Heart right ventricle (tissue), 16 donors: ENCODE results near the gene MED29. TPM values are rescaled to one million over a fixed set of nuclear protein-coding genes. Genes with fewer than 3 reads are reported as not detected.

Experiments used
- ATAC-seq, 8 donors: fragments of 200-7000 bp; cut with Tn5 transposase; one replicate each; pipeline ENCODE4 v1.9.1; 2020; ENCODE audit warnings: mild to moderate bottlenecking in 8 of 8, moderate library complexity in 8 of 8, moderate number of reproducible peaks in 1 of 8
- DNase-seq, 2 donors: peaks; one replicate each; pipeline ENCODE4 v3.0.0-alpha.2; 2020
- H3K27ac ChIP-seq, 10 donors: fragments of 200-600 bp; sonication (generic) in 2 of 10; one replicate each; pipeline versions ENCODE4 v1.5.0 to v1.8.0; 2020 to 2022; ENCODE audit warnings: mild to moderate bottlenecking in 3 of 10
- H3K27me3 ChIP-seq, 7 donors: fragments of 200-600 bp; one replicate each; pipeline ENCODE4 v1.8.0; 2021 to 2022; ENCODE audit warnings: mild to moderate bottlenecking in 2 of 7
- H3K36me3 ChIP-seq, 9 donors: fragments of 200-600 bp; sonication (generic) in 1 of 9; one replicate each; pipeline versions ENCODE4 v1.5.0 to v1.8.0; 2020 to 2022; ENCODE audit warnings: mild to moderate bottlenecking in 2 of 9
- H3K4me1 ChIP-seq, 9 donors: fragments of 200-600 bp; sonication (generic) in 1 of 9; one replicate each; pipeline versions ENCODE4 v1.5.0 to v1.8.0; 2020 to 2022; ENCODE audit warnings: mild to moderate bottlenecking in 4 of 9
- H3K4me3 ChIP-seq, 10 donors: fragments of 200-600 bp; sonication (generic) in 2 of 10; one replicate each; pipeline versions ENCODE4 v1.5.0 to v1.8.0; 2020 to 2022; ENCODE audit warnings: mild to moderate bottlenecking in 7 of 10, moderate library complexity in 2 of 10
- H3K9me3 ChIP-seq, 11 donors: fragments of 200-600 bp in 10 of 11; sonication (generic) in 2 of 11; one replicate each; pipeline versions ENCODE4 v1.5.0 to v1.8.0; 2013 to 2022; ENCODE audit warnings: mild to moderate bottlenecking in 2 of 11, control low read depth in 1 of 11, moderate library complexity in 1 of 11
- CTCF ChIP-seq, 9 donors: fragments of 200-600 bp; sonication (generic) in 2 of 9; IDR thresholded peaks; one replicate each; pipeline versions ENCODE4 v1.5.0 to v1.8.0; 2021 to 2022; ENCODE audit warnings: antibody characterized with exemption in 9 of 9, mild to moderate bottlenecking in 5 of 9, moderate library complexity in 1 of 9
- WGBS, 2 donors: extraction: QIAGEN DNeasy Blood & Tissue Kit; methylation state at CpG; one replicate each; pipeline ENCODE4 v1.1.7; 2013; ENCODE audit warnings: inconsistent platforms in 1 of 2; 5-methylcytosine and 5-hydroxymethylcytosine counted together
- intact Hi-C, 10 donors: fragments of 100-400 bp; cut with DNase I; formaldehyde crosslinking; loops; one replicate each; pipeline versions ENCODE4 v1.11.1 to v1.14.2; 2022
- microRNA-seq, 2 donors: library from miRNA; unstranded; fragments of <30 nt; microRNA quantifications; one replicate each; pipeline ENCODE4 v1.2.0, GENCODE V29; 2021
- polyA plus RNA-seq, 2 donors: library from polyadenylated mRNA; stranded (reverse); fragments of 200-250 nt; gene quantifications; one replicate each; pipeline ENCODE4 v1.2.3, GENCODE V29; 2013
- total RNA-seq, 10 donors: library from RNA; stranded (reverse); fragmentation: NEBNext Ultra II Directional in 3 of 10; extraction: Animal tissue kit (Norgen Biotek cat#: 25700) in 3 of 10; gene quantifications; one replicate each; pipeline versions ENCODE4 v1.2.1 to v1.2.4, GENCODE V29; 2021 to 2023
- donor health status: Arrhythmogenic right ventricular cardiomyopathy.
- donor health status: ischemic (EF 13 %, LVEDD 7.1; RV severe dilation, severe dysfunction).
- donor health status: healthy with polysubstance abuse.
- donor health status: DM: no; HTN: yes; CAD: no.
- donor health status: DM: no; HTN: no; CAD: no.
- donor health status: ischemic (EF 25% LVEDD 6.9; RV normal size, moderate dysfunction).
- donor health status: ischemic (EF 25% LVEDD 5.7; RV mildly dilated, moderate dysfunction).
- donor health status: healthy.
- donor health status: DM: yes; HTN: yes; CAD: no.
- donor health status: Ischemic cardiomyopathy.
- donor health status: ischemic (EF 35%, LVEDD 5.7; RV mildly dilated, moderate dysfunction).
- donor health status: nonischemic (EF 11% LVEDD 7.7; RV severe dilation, severe dysfunction).
- donor health status: DM: yes; HTN: yes; CAD: no.
- donor health status: PGD.
- donor health status: ischemic (EF 29% LVEDD 5.4; RV normal size, mild dysfunction).
- donor health status: nonischemic (EF 23%, LVEDD 6.1; RV moderate dilation, normal function).

MED29 gene
- total and polyA plus RNA-seq, 12 donors: 16.2 to 32.3 (median 27.1) TPM

- H3K27me3 ChIP-seq: no peaks in the 10 kb centered on the region
- no peak for DNase-seq
- WGBS, 2 donors: 63 to 67% methylated on average over 8 of the region's 8 CpGs
- H3K4me3 ChIP-seq: no peak overlapping the region
- H3K9me3 ChIP-seq: no peaks in the 10 kb centered on the region
- TF ChIP-seq CTCF (IDR thresholded peaks at IDR 0.05): no peak
- peaks cover 0 to 66% (median 14%) of the 10 kb centered on the region in 9 donors for H3K36me3 ChIP-seq
- intact Hi-C loops: loop anchor here in 3 of 10 donors (5.0 to 10.0 kb wide), 3 partner anchors 33 to 107 kb away; partner anchors contain the start of genes EID2B (in 2 of the 3), SAMD4B (in 1 of the 3) and TIMM50 (in 1 of the 3)
- no peak overlapping the region for H3K27ac ChIP-seq
- H3K4me1 ChIP-seq: peaks cover 6 to 62% (median 35%) of the 10 kb centered on the region in 9 donors
- no peak for ATAC-seq
These were observed 58.1 kb downstream of the MED29 start for GRCh38 chr19:39449116-39449797.

Small RNAs within 50 kb of the gene (microRNA-seq; reads per million reads assigned to microRNA genes)
- gene MIR4530: 0 reads per million in 2 donors

Other genes starting within 250 kb of the MED29 start
- gene NCCRP1, start 194.4 kb upstream of the MED29 start, total RNA-seq: not detected
- under 1 TPM in 1 of 2 donors, not detected in 1; 0.03 TPM for gene NCCRP1, start 194.4 kb upstream of the MED29 start, polyA plus RNA-seq
- gene SYCN, start 187.1 kb upstream of the MED29 start, total RNA-seq: under 1 TPM in 1 of 10 donors, not detected in 9; 0.55 TPM
- not detected for gene SYCN, start 187.1 kb upstream of the MED29 start, polyA plus RNA-seq
- not detected for gene IFNL3, start 146.4 kb upstream of the MED29 start, total RNA-seq
- gene IFNL3, start 146.4 kb upstream of the MED29 start, polyA plus RNA-seq: not detected
- not detected for gene IFNL4, start 142.5 kb upstream of the MED29 start, total RNA-seq
- gene IFNL4, start 142.5 kb upstream of the MED29 start, polyA plus RNA-seq: not detected
- gene IFNL2, start 123.0 kb upstream of the MED29 start, total RNA-seq: not detected
- not detected for gene IFNL2, start 123.0 kb upstream of the MED29 start, polyA plus RNA-seq
- gene IFNL1, start 95.0 kb upstream of the MED29 start, total RNA-seq: not detected
- not detected for gene IFNL1, start 95.0 kb upstream of the MED29 start, polyA plus RNA-seq
- under 1 TPM in 9 of 10 donors, not detected in 1; 0.07 to 0.42 (median 0.32) TPM for gene LRFN1, start 70.5 kb upstream of the MED29 start, total RNA-seq
- gene LRFN1, start 70.5 kb upstream of the MED29 start, polyA plus RNA-seq: under 1 TPM; 0.14 to 0.29 TPM
- 10 to 100 TPM in 5 of 10 donors, 1 to 10 TPM in 5; 6.9 to 64.2 (median 11.1) TPM for gene GMFG, start 55.3 kb upstream of the MED29 start, total RNA-seq
- 10 to 100 TPM; 26.9 to 39.6 TPM for gene GMFG, start 55.3 kb upstream of the MED29 start, polyA plus RNA-seq
- gene SAMD4B, start 49.0 kb upstream of the MED29 start, total RNA-seq: 10 to 100 TPM; 35.5 to 60.4 (median 47.2) TPM
- gene SAMD4B, start 49.0 kb upstream of the MED29 start, polyA plus RNA-seq: 10 to 100 TPM; 59.2 to 92.8 TPM
- gene PAF1, start 272 bp upstream of the MED29 start, total RNA-seq: 10 to 100 TPM; 34.3 to 46.4 (median 38.8) TPM
- 10 to 100 TPM; 24.1 to 48.2 TPM for gene PAF1, start 272 bp upstream of the MED29 start, polyA plus RNA-seq
- gene ZFP36, start 15.5 kb downstream of the MED29 start, total RNA-seq: 100 to 1,000 TPM in 2 of 10 donors, 10 to 100 TPM in 8; 22.8 to 194 (median 48.1) TPM
- 10 to 100 TPM; 60.2 to 63.2 TPM for gene ZFP36, start 15.5 kb downstream of the MED29 start, polyA plus RNA-seq
- gene PLEKHG2, start 21.3 kb downstream of the MED29 start, total RNA-seq: 10 to 100 TPM in 9 of 10 donors, 1 to 10 TPM in 1; 8.3 to 23.1 (median 15.1) TPM
- gene PLEKHG2, start 21.3 kb downstream of the MED29 start, polyA plus RNA-seq: 10 to 100 TPM in 1 of 2 donors, 1 to 10 TPM in 1; 6.9 to 22.7 TPM
- gene RPS16, start 44.6 kb downstream of the MED29 start, total RNA-seq: 1,000 to 10,000 TPM in 7 of 10 donors, 100 to 1,000 TPM in 3; 936 to 1,726 (median 1,424) TPM
- 1,000 to 10,000 TPM in 1 of 2 donors, 100 to 1,000 TPM in 1; 974 to 3,280 TPM for gene RPS16, start 44.6 kb downstream of the MED29 start, polyA plus RNA-seq
- gene SUPT5H, start 54.2 kb downstream of the MED29 start, total RNA-seq: 10 to 100 TPM; 65.0 to 96.6 (median 84.3) TPM
- gene SUPT5H, start 54.2 kb downstream of the MED29 start, polyA plus RNA-seq: 100 to 1,000 TPM in 1 of 2 donors, 10 to 100 TPM in 1; 56.2 to 149 TPM
- gene TIMM50, start 89.5 kb downstream of the MED29 start, total RNA-seq: 100 to 1,000 TPM in 1 of 10 donors, 10 to 100 TPM in 9; 67.3 to 111 (median 78.9) TPM
- 100 to 1,000 TPM; 104 to 160 TPM for gene TIMM50, start 89.5 kb downstream of the MED29 start, polyA plus RNA-seq
- gene DLL3, start 107.6 kb downstream of the MED29 start, total RNA-seq: not detected
- not detected for gene DLL3, start 107.6 kb downstream of the MED29 start, polyA plus RNA-seq
- gene SELENOV, start 123.8 kb downstream of the MED29 start, total RNA-seq: not detected
- not detected for gene SELENOV, start 123.8 kb downstream of the MED29 start, polyA plus RNA-seq
- 1 to 10 TPM; 2.2 to 4.7 (median 3.5) TPM for gene EID2B, start 141.5 kb downstream of the MED29 start, total RNA-seq
- gene EID2B, start 141.5 kb downstream of the MED29 start, polyA plus RNA-seq: 1 to 10 TPM; 1.8 to 2.8 TPM
- gene EID2, start 148.8 kb downstream of the MED29 start, total RNA-seq: 10 to 100 TPM in 7 of 10 donors, 1 to 10 TPM in 3; 9.0 to 15.5 (median 11.4) TPM
- gene EID2, start 148.8 kb downstream of the MED29 start, polyA plus RNA-seq: 10 to 100 TPM; 14.7 to 15.9 TPM
- gene LGALS13, start 211.1 kb downstream of the MED29 start, total RNA-seq: not detected
- gene LGALS13, start 211.1 kb downstream of the MED29 start, polyA plus RNA-seq: not detected